Measurements from ENCODE around the gene MED8.

GRCh38 chr1:43367904-43368645, 21.5 kb downstream of the MED8 start, which contains the start of gene ELOVL1:
- TF ChIP-seq EZH2 (IDR thresholded peaks at IDR 0.05; ENCODE audit: insufficient read depth, low read length) (no peak), CTCF (IDR thresholded peaks at IDR 0.05; ENCODE audit: insufficient read depth, low read depth, low read length) (no peak)

All from astrocyte (in vitro differentiated cells and primary cell).